Loucy (cell line): ENCODE measurements around the gene LNPK.

Source experiments
- H2AFZ ChIP-seq: fragments of 200-600 bp; sonication (generic); 2 replicates; pipeline ENCODE4 v1.6.0; 2016; ENCODE audit warnings: antibody characterized with exemption, mild to moderate bottlenecking, low read length, moderate library complexity
- H3F3A ChIP-seq: fragments of 200-600 bp; 2 replicates; pipeline ENCODE4 v1.6.0; 2016; ENCODE audit warnings: antibody characterized with exemption, low read depth, mild to moderate bottlenecking
- H3K27me3 ChIP-seq: fragments of 200-600 bp; sonication (generic); 2 replicates; pipeline ENCODE4 v1.6.1; 2014; ENCODE audit warnings: low read length, mild to moderate bottlenecking; ENCODE audit not compliant: insufficient read depth, poor library complexity, severe bottlenecking
- H3K36me3 ChIP-seq: fragments of 200-600 bp; sonication (generic); 2 replicates; pipeline ENCODE4 v1.6.1; 2016; ENCODE audit warnings: low read length; ENCODE audit not compliant: insufficient read depth
- H3K4me1 ChIP-seq: fragments of 200-600 bp; sonication (generic); 2 replicates; pipeline ENCODE4 v1.5.1; 2014; ENCODE audit warnings: low read length, mild to moderate bottlenecking; ENCODE audit not compliant: insufficient read depth, poor library complexity, severe bottlenecking
- H3K4me2 ChIP-seq: fragments of 200-600 bp; sonication (generic); 2 replicates; pipeline ENCODE4 v1.6.0; 2014; ENCODE audit warnings: antibody characterized with exemption, low read length, low read depth, mild to moderate bottlenecking; ENCODE audit not compliant: poor library complexity, severe bottlenecking
- H3K4me3 ChIP-seq: fragments of 200-600 bp; sonication (generic); 2 replicates; pipeline ENCODE4 v1.5.1; 2014; ENCODE audit warnings: low read length, mild to moderate bottlenecking, mixed read lengths; ENCODE audit not compliant: poor library complexity, severe bottlenecking
- H3K79me2 ChIP-seq: fragments of 200-600 bp; sonication (generic); 2 replicates; pipeline ENCODE4 v1.6.1; 2014; ENCODE audit warnings: low read length; ENCODE audit not compliant: insufficient read depth
- H3K9ac ChIP-seq: fragments of 200-600 bp; sonication (generic); 2 replicates; pipeline ENCODE4 v1.6.0; 2014; ENCODE audit warnings: mild to moderate bottlenecking, low read depth, low read length, moderate library complexity; ENCODE audit not compliant: poor library complexity, severe bottlenecking
- H3K9me2 ChIP-seq: fragments of 200-600 bp; sonication (generic); replicated peaks from 2 replicates; pipeline ENCODE4 v1.6.1; 2016; ENCODE audit warnings: low read depth, low read length, mixed read lengths
- H3K9me3 ChIP-seq: fragments of 200-600 bp; sonication (generic); 2 replicates; pipeline ENCODE4 v1.6.1; 2014; ENCODE audit warnings: mild to moderate bottlenecking, antibody characterized with exemption, low read length, low read depth; ENCODE audit not compliant: insufficient read depth
- H4K20me1 ChIP-seq: fragments of 200-600 bp; sonication (generic); 2 replicates; pipeline ENCODE4 v1.6.0; 2014; ENCODE audit warnings: antibody characterized with exemption, low read length, mild to moderate bottlenecking; ENCODE audit not compliant: insufficient read depth, poor library complexity, severe bottlenecking
- EZH2phosphoT487 ChIP-seq: fragments of 200-600 bp; IDR thresholded peaks from 2 replicates; pipeline ENCODE4 v1.6.1; 2018; ENCODE audit warnings: antibody characterized with exemption, mild to moderate bottlenecking, moderate library complexity, borderline replicate concordance
- TF ChIP-seq, protein P1 (sequence below): fragments of 200-600 bp; sonication (generic); conservative IDR thresholded peaks from 2 replicates; pipeline ENCODE4 v1.5.1; 2014; ENCODE audit warnings: mild to moderate bottlenecking, antibody characterized with exemption, low read length

The LNPK gene

GRCh38 chr2:175890636-175891242 is 111.3 kb downstream of the LNPK start:
- H3F3A ChIP-seq, result 0 out of 2 replicates have a peak, but pooled peaks cover 2% of the 10 kb centered on the region

DNA sequence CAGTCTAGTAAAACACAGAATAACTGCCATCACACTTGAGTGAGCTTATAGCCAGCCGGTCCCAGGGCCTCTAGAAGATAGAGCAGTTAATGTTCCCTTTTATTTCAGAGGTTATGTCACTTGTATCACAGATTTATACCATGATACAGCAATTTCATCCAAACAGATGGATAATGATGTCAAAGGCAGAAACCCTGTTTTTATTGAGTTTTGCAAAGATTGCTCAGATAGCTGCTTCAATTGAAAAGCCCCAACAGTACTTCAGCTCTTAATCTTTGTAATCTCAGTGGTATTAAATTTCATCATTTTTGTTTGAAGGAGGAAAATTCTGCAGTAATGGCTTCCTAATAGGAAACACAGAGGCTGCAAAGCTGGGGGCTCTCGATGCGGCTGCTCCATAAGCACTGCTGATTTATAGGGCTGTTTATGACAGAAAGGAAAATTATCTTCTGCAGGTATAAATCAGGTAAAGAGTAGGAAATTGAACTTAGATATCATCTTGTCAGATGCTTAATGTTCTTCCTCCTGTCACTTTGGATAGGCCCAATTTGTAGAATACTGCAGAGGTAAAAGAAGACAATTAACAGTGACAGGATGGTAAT is 112.3 kb downstream of the LNPK start:
- Histone ChIP-seq H3K4me2 (peak overlapping the region; percentile 54), H3K9me2 (no peaks in the 10 kb centered on the region), H3K27me3 (no peaks in the 10 kb centered on the region), H3K36me3 (no peaks in the 10 kb centered on the region), H4K20me1 (no peaks in the 10 kb centered on the region), H3K9ac (no peak overlapping the region), H3F3A (0 out of 2 replicates have a peak, but pooled peaks cover 2% of the 10 kb centered on the region), H3K79me2 (no peaks in the 10 kb centered on the region), H3K4me3 (no peak overlapping the region), H3K9me3 (no peaks in the 10 kb centered on the region), H3K4me1 (peaks cover 30% of the 10 kb centered on the region), H2AFZ (no peak overlapping the region)
- no peak for TF ChIP-seq EZH2phosphoT487
- TF ChIP-seq, protein P1, sequence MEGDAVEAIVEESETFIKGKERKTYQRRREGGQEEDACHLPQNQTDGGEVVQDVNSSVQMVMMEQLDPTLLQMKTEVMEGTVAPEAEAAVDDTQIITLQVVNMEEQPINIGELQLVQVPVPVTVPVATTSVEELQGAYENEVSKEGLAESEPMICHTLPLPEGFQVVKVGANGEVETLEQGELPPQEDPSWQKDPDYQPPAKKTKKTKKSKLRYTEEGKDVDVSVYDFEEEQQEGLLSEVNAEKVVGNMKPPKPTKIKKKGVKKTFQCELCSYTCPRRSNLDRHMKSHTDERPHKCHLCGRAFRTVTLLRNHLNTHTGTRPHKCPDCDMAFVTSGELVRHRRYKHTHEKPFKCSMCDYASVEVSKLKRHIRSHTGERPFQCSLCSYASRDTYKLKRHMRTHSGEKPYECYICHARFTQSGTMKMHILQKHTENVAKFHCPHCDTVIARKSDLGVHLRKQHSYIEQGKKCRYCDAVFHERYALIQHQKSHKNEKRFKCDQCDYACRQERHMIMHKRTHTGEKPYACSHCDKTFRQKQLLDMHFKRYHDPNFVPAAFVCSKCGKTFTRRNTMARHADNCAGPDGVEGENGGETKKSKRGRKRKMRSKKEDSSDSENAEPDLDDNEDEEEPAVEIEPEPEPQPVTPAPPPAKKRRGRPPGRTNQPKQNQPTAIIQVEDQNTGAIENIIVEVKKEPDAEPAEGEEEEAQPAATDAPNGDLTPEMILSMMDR, result no peak

More at GRCh38 chr2:175890636-175891242, 111.3 kb downstream of the LNPK start:
- Histone ChIP-seq H3K4me2 (peak overlapping the region; percentile 54), H2AFZ (no peak overlapping the region), H3K36me3 (no peaks in the 10 kb centered on the region), H3K9ac (no peak overlapping the region), H3K79me2 (no peaks in the 10 kb centered on the region), H3K9me2 (no peaks in the 10 kb centered on the region), H3K9me3 (no peaks in the 10 kb centered on the region), H3K4me1 (peaks cover 30% of the 10 kb centered on the region), H3K27me3 (no peaks in the 10 kb centered on the region), H3K4me3 (no peak overlapping the region), H4K20me1 (no peaks in the 10 kb centered on the region)
- TF ChIP-seq, protein P1, result no peak
- TF ChIP-seq EZH2phosphoT487, result no peak

GRCh38 chr2:175887776-175888175 is 114.3 kb downstream of the LNPK start:
- H3K4me2 ChIP-seq, result no peak overlapping the region
- H3F3A ChIP-seq, result 0 out of 2 replicates have a peak, but pooled peaks cover 2% of the 10 kb centered on the region
- H3K9ac ChIP-seq, result no peak overlapping the region
- no peaks in the 10 kb centered on the region for H3K79me2 ChIP-seq
- H3K4me3 ChIP-seq, result no peak overlapping the region
- H3K27me3 ChIP-seq, result no peaks in the 10 kb centered on the region
- no peak overlapping the region for H2AFZ ChIP-seq
- no peaks in the 10 kb centered on the region for H3K9me3 ChIP-seq
- H3K4me1 ChIP-seq, result peaks cover 30% of the 10 kb centered on the region
- H3K36me3 ChIP-seq, result no peaks in the 10 kb centered on the region
- H3K9me2 ChIP-seq, result no peaks in the 10 kb centered on the region
- TF ChIP-seq EZH2phosphoT487, result no peak
- TF ChIP-seq, protein P1, result no peak
- no peaks in the 10 kb centered on the region for H4K20me1 ChIP-seq
